Chondrocyte (in vitro differentiated cells): ENCODE measurements around the gene SERPINB4. TPM values are rescaled to one million over a fixed set of nuclear protein-coding genes. Genes with fewer than 3 reads are reported as not detected.
"Not testable (repeated sequence)": the region's sequence is repeated elsewhere in the genome, so short reads cannot be mapped to it uniquely, and the experiment has no call there.

ENCODE experiments used
- DNase-seq: peaks from one replicate; pipeline ENCODE4 v3.0.0; 2021; ENCODE audit warnings: mixed read lengths, low spot score
- H3K27ac Mint-ChIP-seq: one replicate; pipeline ENCODE4 v1.8.0; 2021; ENCODE audit warnings: mild to moderate bottlenecking, moderate library complexity, mixed read lengths; ENCODE audit not compliant: unreplicated experiment
- H3K27me3 Mint-ChIP-seq: 2 replicates; pipeline ENCODE4 v1.8.0; 2021; ENCODE audit warnings: low read depth, mixed read lengths
- H3K36me3 Mint-ChIP-seq: 2 replicates; pipeline ENCODE4 v1.8.0; 2021; ENCODE audit warnings: low read depth, mixed read lengths
- H3K4me1 Mint-ChIP-seq: 2 replicates; pipeline ENCODE4 v1.8.0; 2021; ENCODE audit warnings: low read depth, mild to moderate bottlenecking, mixed read lengths
- H3K4me3 Mint-ChIP-seq: one replicate; pipeline ENCODE4 v1.8.0; 2021; ENCODE audit warnings: mild to moderate bottlenecking, moderate library complexity, mixed read lengths; ENCODE audit not compliant: unreplicated experiment
- H3K9me3 Mint-ChIP-seq: 2 replicates; pipeline ENCODE4 v1.8.0; 2021; ENCODE audit warnings: low read depth, mixed read lengths
- long read RNA-seq: library from polyadenylated mRNA; stranded (forward); transcript quantifications from one replicate; pipeline ENCODE4 v2.0.0, GENCODE V29; 2021
- total RNA-seq: library from RNA; stranded (reverse); gene quantifications from 3 replicates; pipeline ENCODE4 v1.2.1, GENCODE V29; 2021
- TF ChIP-seq, protein P1 (sequence below): fragments of 200-600 bp; sonication (generic); IDR thresholded peaks from 2 replicates; pipeline ENCODE4 v1.5.0; 2021; ENCODE audit warnings: antibody characterized with exemption, mild to moderate bottlenecking, moderate library complexity

SERPINB4 gene
- total RNA-seq, result not detected in 3 replicates
- long read RNA-seq, result 0 reads

DNA sequence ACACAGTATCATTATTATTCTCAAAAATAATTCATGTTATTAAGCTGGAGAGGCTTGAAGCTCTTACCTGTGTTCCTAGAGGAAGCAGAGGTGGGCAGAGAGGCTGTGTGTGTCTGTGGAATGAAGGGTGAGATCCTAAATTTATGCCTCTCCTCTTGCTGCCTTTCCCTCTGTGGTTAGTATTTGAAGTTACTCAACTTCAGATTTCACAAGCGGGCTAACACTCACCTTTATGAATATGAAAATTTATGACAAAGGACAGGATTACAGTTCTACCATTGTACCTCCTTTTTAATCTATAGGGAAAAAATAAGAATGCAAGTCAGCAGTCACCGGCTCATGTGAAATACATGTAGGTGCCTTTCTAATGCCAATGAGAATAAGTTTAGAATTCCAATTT is at the start of gene SERPINB4:
TSS of gene SERPINB4 (minus strand) at position 115 of the 400 bp plus-strand sequence. CDS start 679 bp downstream, outside the sequence.
- H3K4me1 Mint-ChIP-seq, H3K27me3 Mint-ChIP-seq: not testable (repeated sequence)

DNA sequence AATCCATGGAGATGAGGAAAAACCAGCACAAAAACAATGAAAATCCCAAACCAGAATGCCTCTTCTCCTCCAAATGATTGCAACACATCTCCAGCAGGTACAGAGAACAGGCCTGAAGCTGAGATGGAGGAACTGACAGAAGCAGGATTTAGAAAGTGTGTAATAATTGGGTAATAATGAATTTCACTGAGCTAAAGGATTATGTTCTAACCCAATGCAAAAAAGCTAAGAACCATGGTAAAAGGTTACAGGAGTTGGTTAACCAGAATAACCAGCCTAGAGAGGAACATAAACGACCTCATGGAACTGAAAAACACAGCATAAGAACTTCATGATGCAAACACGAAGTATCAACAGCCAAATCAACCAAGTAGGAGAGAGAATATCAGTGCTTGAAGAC is 45.0 kb upstream of the SERPINB4 start:
- no peak for DNase-seq
- no peak overlapping the region for H3K27ac Mint-ChIP-seq

More for the DNA sequence above, at the start of gene SERPINB4:
- not testable (repeated sequence) for H3K27ac Mint-ChIP-seq, H3K36me3 Mint-ChIP-seq, H3K9me3 Mint-ChIP-seq, DNase-seq, H3K4me3 Mint-ChIP-seq

DNA sequence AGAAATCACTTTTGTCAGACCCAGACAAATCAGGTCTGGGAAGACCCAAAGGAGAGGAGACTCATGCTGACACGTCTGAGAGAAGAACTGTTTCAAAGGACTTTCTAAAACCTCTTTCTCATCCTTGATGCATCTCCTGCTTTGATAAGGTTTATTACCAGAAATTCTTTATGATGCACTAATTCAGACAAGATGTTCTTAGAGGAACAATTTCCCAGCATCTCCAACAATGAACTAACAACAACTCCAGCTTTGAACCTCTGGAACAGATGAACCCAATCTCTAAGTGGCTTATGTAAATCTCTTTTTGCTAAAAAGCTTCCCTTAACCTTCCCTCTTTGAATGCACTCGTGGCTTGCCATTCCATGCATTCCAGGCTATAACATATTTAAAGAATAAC is 42.8 kb upstream of the SERPINB4 start:
- DNase-seq, result no peak
- Mint-ChIP-seq H3K9me3 (peaks cover 13% of the 10 kb centered on the region), H3K36me3 (peaks cover 5% of the 10 kb centered on the region), H3K4me1 (peaks cover 8% of the 10 kb centered on the region), H3K27me3 (peaks cover 12% of the 10 kb centered on the region), H3K4me3 (no peak overlapping the region), H3K27ac (no peak overlapping the region)
- TF ChIP-seq, protein P1, sequence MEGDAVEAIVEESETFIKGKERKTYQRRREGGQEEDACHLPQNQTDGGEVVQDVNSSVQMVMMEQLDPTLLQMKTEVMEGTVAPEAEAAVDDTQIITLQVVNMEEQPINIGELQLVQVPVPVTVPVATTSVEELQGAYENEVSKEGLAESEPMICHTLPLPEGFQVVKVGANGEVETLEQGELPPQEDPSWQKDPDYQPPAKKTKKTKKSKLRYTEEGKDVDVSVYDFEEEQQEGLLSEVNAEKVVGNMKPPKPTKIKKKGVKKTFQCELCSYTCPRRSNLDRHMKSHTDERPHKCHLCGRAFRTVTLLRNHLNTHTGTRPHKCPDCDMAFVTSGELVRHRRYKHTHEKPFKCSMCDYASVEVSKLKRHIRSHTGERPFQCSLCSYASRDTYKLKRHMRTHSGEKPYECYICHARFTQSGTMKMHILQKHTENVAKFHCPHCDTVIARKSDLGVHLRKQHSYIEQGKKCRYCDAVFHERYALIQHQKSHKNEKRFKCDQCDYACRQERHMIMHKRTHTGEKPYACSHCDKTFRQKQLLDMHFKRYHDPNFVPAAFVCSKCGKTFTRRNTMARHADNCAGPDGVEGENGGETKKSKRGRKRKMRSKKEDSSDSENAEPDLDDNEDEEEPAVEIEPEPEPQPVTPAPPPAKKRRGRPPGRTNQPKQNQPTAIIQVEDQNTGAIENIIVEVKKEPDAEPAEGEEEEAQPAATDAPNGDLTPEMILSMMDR, result no peak

More for the DNA sequence above, 45.0 kb upstream of the SERPINB4 start:
- Mint-ChIP-seq H3K4me1 (no peaks in the 10 kb centered on the region), H3K4me3 (no peak overlapping the region), H3K27me3 (peaks cover 12% of the 10 kb centered on the region), H3K36me3 (peaks cover 5% of the 10 kb centered on the region), H3K9me3 (peaks cover 22% of the 10 kb centered on the region)
- TF ChIP-seq, protein P1, result no peak

DNA sequence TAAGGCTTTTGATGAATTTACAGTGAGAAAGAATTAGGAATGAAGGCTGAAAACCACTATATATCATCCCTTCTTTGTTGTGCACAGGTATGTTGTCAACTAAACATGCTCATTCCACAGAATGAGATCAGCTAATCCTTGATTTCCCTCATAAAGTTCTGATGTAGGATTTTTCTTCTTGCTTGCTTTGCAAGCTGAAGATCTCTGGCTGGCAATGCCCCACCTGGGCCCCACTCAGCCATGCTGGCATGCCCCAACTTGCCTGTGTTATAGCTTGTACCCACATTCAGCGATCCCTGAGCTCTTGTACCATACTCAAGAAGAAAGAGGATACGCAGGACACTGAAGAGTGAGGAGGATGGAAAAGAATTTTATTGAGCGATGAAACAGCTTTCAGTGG is 40.7 kb upstream of the SERPINB4 start:
- H3K9me3 Mint-ChIP-seq, result no peaks in the 10 kb centered on the region
- peaks cover 8% of the 10 kb centered on the region for H3K4me1 Mint-ChIP-seq
- H3K36me3 Mint-ChIP-seq, result no peaks in the 10 kb centered on the region
- no peak for DNase-seq
- H3K27ac Mint-ChIP-seq, result no peak overlapping the region
- H3K4me3 Mint-ChIP-seq, result no peak overlapping the region
- peaks cover 6% of the 10 kb centered on the region for H3K27me3 Mint-ChIP-seq
- TF ChIP-seq, protein P1, result no peak

DNA sequence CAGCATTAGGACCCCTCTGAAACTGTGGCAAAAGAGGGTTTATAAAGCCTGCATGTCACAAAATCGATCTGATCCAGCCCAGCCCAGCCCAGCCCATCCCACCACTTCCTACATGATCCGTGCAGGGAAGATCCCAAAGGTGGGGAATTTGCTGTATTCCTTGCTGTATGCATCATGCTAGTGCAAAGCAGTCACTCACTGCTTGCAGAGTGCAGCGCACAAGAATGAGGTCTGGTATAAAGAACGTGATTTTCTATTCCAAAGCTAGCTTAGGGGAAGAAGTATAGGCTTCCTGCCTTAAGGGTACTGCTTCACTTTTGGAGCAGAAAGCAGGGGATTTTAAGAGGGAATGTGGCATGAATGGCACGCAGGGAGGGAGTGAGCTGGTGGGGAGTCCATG is 39.8 kb upstream of the SERPINB4 start:
- H3K4me3 Mint-ChIP-seq, result no peak overlapping the region
- TF ChIP-seq, protein P1, result no peak
- no peaks in the 10 kb centered on the region for H3K36me3 Mint-ChIP-seq
- DNase-seq, result no peak
- H3K27me3 Mint-ChIP-seq, result no peaks in the 10 kb centered on the region
- H3K4me1 Mint-ChIP-seq, result peaks cover 8% of the 10 kb centered on the region
- H3K27ac Mint-ChIP-seq, result peak overlapping the region; percentile 8
- no peaks in the 10 kb centered on the region for H3K9me3 Mint-ChIP-seq

DNA sequence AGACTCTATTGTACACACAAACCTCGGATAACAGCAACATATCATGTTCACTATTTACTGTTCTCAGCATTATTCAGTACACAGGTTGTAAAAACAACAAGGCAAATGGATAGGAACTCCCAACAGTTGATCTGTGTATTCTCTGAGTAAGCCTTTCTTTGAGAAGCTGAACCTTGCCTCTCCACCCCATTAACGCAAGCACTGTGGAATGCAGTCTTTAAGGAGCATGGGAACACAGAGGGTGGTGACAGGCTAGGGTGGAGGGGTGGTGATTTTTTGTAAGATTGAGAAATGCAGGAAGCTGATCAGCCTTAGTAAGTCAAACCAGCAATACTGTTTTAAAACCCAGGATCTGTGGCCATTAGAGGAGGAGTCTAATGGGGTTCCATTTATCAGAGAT is 39.1 kb upstream of the SERPINB4 start:
- Mint-ChIP-seq H3K4me1 (peaks cover 8% of the 10 kb centered on the region), H3K9me3 (no peaks in the 10 kb centered on the region), H3K27me3 (no peaks in the 10 kb centered on the region), H3K4me3 (no peak overlapping the region), H3K36me3 (no peaks in the 10 kb centered on the region), H3K27ac (peak overlapping the region; percentile 47)
- TF ChIP-seq, protein P1, result no peak
- no peak for DNase-seq
